Measurements from ENCODE around the gene GJA4.

GRCh38 chr1:34825455-34826091 is 32.8 kb downstream of the GJA4 start:
- no peak for TF ChIP-seq POLR2A (IDR thresholded peaks at IDR 0.05)
- TF ChIP-seq CTCF (IDR thresholded peaks at IDR 0.05), result no peak
